ENCODE data around the gene NKX2-4.
"Not testable (repeated sequence)": the region's sequence is repeated elsewhere in the genome, so short reads cannot be mapped to it uniquely, and the experiment has no call there.

The NKX2-4 gene

DNA sequence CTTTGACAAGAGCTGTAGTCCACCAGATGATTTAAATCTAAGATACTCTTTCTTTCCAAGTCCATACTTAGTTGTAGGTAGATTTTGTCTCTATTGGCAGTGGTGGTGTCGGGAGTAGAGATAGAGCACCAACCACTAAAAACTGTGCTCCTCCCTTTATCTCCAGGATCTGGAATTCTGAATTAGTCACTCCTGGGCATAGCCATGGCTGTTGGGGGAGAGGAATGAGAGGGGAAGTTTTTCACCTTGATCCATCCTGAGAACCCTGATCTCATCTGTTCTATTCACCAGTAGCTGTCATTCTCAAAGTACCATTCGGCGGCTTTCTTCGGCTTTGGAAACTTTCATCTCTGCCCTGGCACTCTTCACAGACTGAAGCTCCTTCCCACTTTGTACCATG is 35.6 kb upstream of the NKX2-4 start:
- no peak overlapping the region for H3K9ac ChIP-seq (ENCODE audit: low read length)
- no peaks in the 10 kb centered on the region for H3K4me1 ChIP-seq (ENCODE audit: insufficient read depth, low read length, severe bottlenecking)
- H3K27me3 ChIP-seq (ENCODE audit: insufficient read depth, low read length) = no peaks in the 10 kb centered on the region; the same call in 1 of the 2 replicates
- no peaks in the 10 kb centered on the region for H3K36me3 ChIP-seq (ENCODE audit: insufficient read depth, low read length)
- no peak overlapping the region for H2AFZ ChIP-seq (ENCODE audit: low read length)
- no peaks in the 10 kb centered on the region for H4K20me1 ChIP-seq (ENCODE audit: insufficient read depth, low read length)
- H3K79me2 ChIP-seq (ENCODE audit: insufficient read depth, low read length) = no peaks in the 10 kb centered on the region
- H3K4me2 ChIP-seq (ENCODE audit: low read length) = no peak overlapping the region
- TF ChIP-seq, protein P1, sequence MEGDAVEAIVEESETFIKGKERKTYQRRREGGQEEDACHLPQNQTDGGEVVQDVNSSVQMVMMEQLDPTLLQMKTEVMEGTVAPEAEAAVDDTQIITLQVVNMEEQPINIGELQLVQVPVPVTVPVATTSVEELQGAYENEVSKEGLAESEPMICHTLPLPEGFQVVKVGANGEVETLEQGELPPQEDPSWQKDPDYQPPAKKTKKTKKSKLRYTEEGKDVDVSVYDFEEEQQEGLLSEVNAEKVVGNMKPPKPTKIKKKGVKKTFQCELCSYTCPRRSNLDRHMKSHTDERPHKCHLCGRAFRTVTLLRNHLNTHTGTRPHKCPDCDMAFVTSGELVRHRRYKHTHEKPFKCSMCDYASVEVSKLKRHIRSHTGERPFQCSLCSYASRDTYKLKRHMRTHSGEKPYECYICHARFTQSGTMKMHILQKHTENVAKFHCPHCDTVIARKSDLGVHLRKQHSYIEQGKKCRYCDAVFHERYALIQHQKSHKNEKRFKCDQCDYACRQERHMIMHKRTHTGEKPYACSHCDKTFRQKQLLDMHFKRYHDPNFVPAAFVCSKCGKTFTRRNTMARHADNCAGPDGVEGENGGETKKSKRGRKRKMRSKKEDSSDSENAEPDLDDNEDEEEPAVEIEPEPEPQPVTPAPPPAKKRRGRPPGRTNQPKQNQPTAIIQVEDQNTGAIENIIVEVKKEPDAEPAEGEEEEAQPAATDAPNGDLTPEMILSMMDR (IDR thresholded peaks at IDR 0.05; ENCODE audit: low read length) = no peak
- no peak for TF ChIP-seq EZH2 (IDR thresholded peaks at IDR 0.05; ENCODE audit: borderline replicate concordance, low read length)
- no peaks in the 10 kb centered on the region for H3F3A ChIP-seq (ENCODE audit: insufficient read depth, low read length)
- H3K9me2 ChIP-seq (ENCODE audit: low read depth, low read length) = no peaks in the 10 kb centered on the region
- H3K27ac ChIP-seq (ENCODE audit: low read depth, low read length, poor library complexity, severe bottlenecking) = no peak overlapping the region
- H3K4me3 ChIP-seq (ENCODE audit: low read depth, low read length, poor library complexity, severe bottlenecking) = no peak overlapping the region
- no peaks in the 10 kb centered on the region for H3K9me3 ChIP-seq (ENCODE audit: low read length)

DNA sequence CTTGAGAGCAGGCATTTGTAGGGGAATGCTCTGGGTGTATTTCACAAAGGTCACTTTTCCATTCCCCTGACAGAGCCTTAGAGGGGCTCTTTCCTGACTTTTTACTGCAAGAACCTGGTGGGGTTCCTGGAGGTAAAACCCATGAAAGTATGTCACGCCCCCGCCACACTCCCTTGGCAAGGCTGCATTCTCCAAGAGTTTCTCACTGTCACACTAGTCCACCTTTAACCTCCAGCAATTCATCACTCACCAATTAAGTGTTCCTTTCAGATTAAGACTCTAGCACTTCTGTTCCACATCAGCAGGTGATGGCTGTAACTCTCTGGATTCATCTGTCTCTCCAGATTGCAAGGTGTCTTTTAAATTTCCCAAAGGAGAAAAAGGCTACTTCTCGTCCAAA is 32.7 kb upstream of the NKX2-4 start:
- no peaks in the 10 kb centered on the region for H4K20me1 ChIP-seq (ENCODE audit: insufficient read depth, low read length)
- H3K4me1 ChIP-seq (ENCODE audit: insufficient read depth, low read length, severe bottlenecking) = no peaks in the 10 kb centered on the region
- no peaks in the 10 kb centered on the region for H3F3A ChIP-seq (ENCODE audit: insufficient read depth, low read length)
- no peaks in the 10 kb centered on the region; the same call in 1 of the 2 replicates for H3K9me3 ChIP-seq (ENCODE audit: low read length)
- TF ChIP-seq, protein P1 (IDR thresholded peaks at IDR 0.05; ENCODE audit: low read length) = no peak
- TF ChIP-seq EZH2 (IDR thresholded peaks at IDR 0.05; ENCODE audit: borderline replicate concordance, low read length) = no peak
- H3K79me2 ChIP-seq (ENCODE audit: insufficient read depth, low read length) = no peaks in the 10 kb centered on the region
- H3K36me3 ChIP-seq (ENCODE audit: insufficient read depth, low read length) = no peaks in the 10 kb centered on the region
- H3K4me2 ChIP-seq (ENCODE audit: low read length) = no peak overlapping the region
- no peak overlapping the region for H2AFZ ChIP-seq (ENCODE audit: low read length)
- H3K9ac ChIP-seq (ENCODE audit: low read length) = no peak overlapping the region
- H3K4me3 ChIP-seq (ENCODE audit: low read depth, low read length, poor library complexity, severe bottlenecking) = no peak overlapping the region
- no peaks in the 10 kb centered on the region for H3K27me3 ChIP-seq (ENCODE audit: insufficient read depth, low read length)
- H3K9me2 ChIP-seq (ENCODE audit: low read depth, low read length) = no peaks in the 10 kb centered on the region
- H3K27ac ChIP-seq (ENCODE audit: low read depth, low read length, poor library complexity, severe bottlenecking) = no peak overlapping the region

DNA sequence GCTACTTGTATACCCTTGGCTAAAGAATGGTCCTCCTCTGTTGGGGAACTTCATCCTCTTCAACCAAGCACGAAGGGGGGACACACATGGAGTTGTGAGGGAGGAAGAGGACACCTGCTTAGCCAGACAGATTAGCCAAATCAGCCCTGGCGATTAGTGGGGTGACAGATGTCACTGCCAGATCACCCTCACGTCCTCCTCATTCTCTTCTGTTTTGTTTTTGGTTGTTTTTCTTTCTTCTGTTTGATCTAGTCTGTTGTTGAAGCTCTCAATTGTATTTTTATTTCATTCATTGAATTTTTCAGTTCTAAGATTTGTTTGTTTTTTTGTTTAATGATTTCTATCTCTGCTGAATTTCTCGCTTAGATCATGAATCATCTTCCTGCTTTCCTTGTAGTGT is 27.5 kb upstream of the NKX2-4 start:
- H4K20me1 ChIP-seq (ENCODE audit: insufficient read depth, low read length) = no peaks in the 10 kb centered on the region
- no peaks in the 10 kb centered on the region; the same call in 1 of the 2 replicates for H3K9me3 ChIP-seq (ENCODE audit: low read length)
- H3K79me2 ChIP-seq (ENCODE audit: insufficient read depth, low read length) = no peaks in the 10 kb centered on the region
- H3F3A ChIP-seq (ENCODE audit: insufficient read depth, low read length) = no peaks in the 10 kb centered on the region
- H3K9me2 ChIP-seq (ENCODE audit: low read depth, low read length) = no peaks in the 10 kb centered on the region
- H3K4me3 ChIP-seq (ENCODE audit: low read depth, low read length, poor library complexity, severe bottlenecking) = no peak overlapping the region
- no peak overlapping the region for H3K4me2 ChIP-seq (ENCODE audit: low read length)
- no peaks in the 10 kb centered on the region for H3K36me3 ChIP-seq (ENCODE audit: insufficient read depth, low read length)
- TF ChIP-seq EZH2 (IDR thresholded peaks at IDR 0.05; ENCODE audit: borderline replicate concordance, low read length) = no peak
- TF ChIP-seq, protein P1 (IDR thresholded peaks at IDR 0.05; ENCODE audit: low read length) = no peak
- H3K9ac ChIP-seq (ENCODE audit: low read length) = no peak overlapping the region
- no peaks in the 10 kb centered on the region for H3K27me3 ChIP-seq (ENCODE audit: insufficient read depth, low read length)
- H3K4me1 ChIP-seq (ENCODE audit: insufficient read depth, low read length, severe bottlenecking) = no peaks in the 10 kb centered on the region
- no peak overlapping the region for H3K27ac ChIP-seq (ENCODE audit: low read depth, low read length, poor library complexity, severe bottlenecking)
- H2AFZ ChIP-seq (ENCODE audit: low read length) = no peak overlapping the region

DNA sequence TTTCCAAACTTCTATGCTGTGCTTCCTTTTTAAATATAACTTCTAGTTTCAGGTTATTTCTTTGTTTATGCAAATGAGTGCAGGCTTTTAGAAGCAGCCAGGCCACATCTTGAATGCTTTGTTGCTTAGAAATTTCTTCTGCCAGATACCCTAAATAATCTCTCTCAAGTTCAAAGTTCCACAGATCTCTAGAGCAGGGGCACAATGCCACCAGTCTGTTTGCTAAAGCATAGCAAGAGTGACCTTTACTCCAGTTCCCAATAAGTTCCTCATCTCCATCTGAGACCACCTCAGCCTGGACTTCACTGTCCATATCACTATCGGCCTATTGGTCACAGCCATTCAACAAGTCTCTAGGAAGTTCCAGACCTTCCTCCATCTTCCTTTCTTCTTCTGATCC is 26.4 kb upstream of the NKX2-4 start:
- not testable (repeated sequence) for H3K27me3 ChIP-seq (ENCODE audit: insufficient read depth, low read length); H4K20me1 ChIP-seq (ENCODE audit: insufficient read depth, low read length); H2AFZ ChIP-seq (ENCODE audit: low read length); H3K36me3 ChIP-seq (ENCODE audit: insufficient read depth, low read length); H3K4me2 ChIP-seq (ENCODE audit: low read length); H3K79me2 ChIP-seq (ENCODE audit: insufficient read depth, low read length); H3K9me3 ChIP-seq (ENCODE audit: low read length); H3K4me3 ChIP-seq (ENCODE audit: low read depth, low read length, poor library complexity, severe bottlenecking); H3K9me2 ChIP-seq (ENCODE audit: low read depth, low read length); H3K27ac ChIP-seq (ENCODE audit: low read depth, low read length, poor library complexity, severe bottlenecking); H3K9ac ChIP-seq (ENCODE audit: low read length); H3K4me1 ChIP-seq (ENCODE audit: insufficient read depth, low read length, severe bottlenecking); H3F3A ChIP-seq (ENCODE audit: insufficient read depth, low read length)
